K562 (cell line): ENCODE results near the gene SPRY4. TPM values are rescaled to one million over a fixed set of nuclear protein-coding genes. Genes with fewer than 3 reads are reported as not detected.

ENCODE experiments used
- CBX2 ChIP-seq: fragments of 200-600 bp; sonication (generic); IDR thresholded peaks from one replicate; pipeline ENCODE4 v1.6.1; 2012; ENCODE audit warnings: mild to moderate bottlenecking, low read length, inconsistent platforms; ENCODE audit not compliant: insufficient read depth, poor library complexity, severe bottlenecking
- CCAR2 ChIP-seq: fragments of 200-400 bp; formaldehyde crosslinking; IDR thresholded peaks from 2 replicates; pipeline ENCODE4 v1.6.1; 2017; ENCODE audit warnings: mild to moderate bottlenecking, low read depth, low read length
- CREB1 ChIP-seq, 2 experiments: sonication (generic) in 1 of 2; formaldehyde crosslinking in 1 of 2; IDR thresholded peaks; 2 replicates each; pipeline versions ENCODE4 v1.6.1 to v1.8.0; 2012 to 2022; ENCODE audit warnings: inconsistent platforms in 1 of 2, mild to moderate bottlenecking in 1 of 2, missing genetic modification reagents in 1 of 2, moderate library complexity in 1 of 2
- CREM ChIP-seq: IDR thresholded peaks from 2 replicates; pipeline ENCODE4 v1.6.1; 2014; ENCODE audit warnings: antibody characterized with exemption, low read depth
- CTCF ChIP-seq, 3 experiments: IDR thresholded peaks in 2 of 3; conservative IDR thresholded peaks in 1 of 3; 2 replicates each; pipeline ENCODE4 v1.5.1; 2011 to 2012; ENCODE audit warnings: low read length in 3 of 3, mild to moderate bottlenecking in 3 of 3, control low read depth in 2 of 3, improper control_type of control experiment in 1 of 3, inconsistent platforms in 1 of 3, low read depth in 1 of 3, mixed read lengths in 1 of 3, moderate library complexity in 1 of 3; ENCODE audit not compliant: insufficient read depth in 2 of 3
- DLX4 ChIP-seq: fragments of 250-450 bp; sonication (Bioruptor Pico); IDR thresholded peaks from 2 replicates; pipeline ENCODE4 v1.6.1; 2021; ENCODE audit warnings: mild to moderate bottlenecking
- DPF2 ChIP-seq: fragments of 450-650 bp; IDR thresholded peaks from 2 replicates; pipeline ENCODE4 v1.6.1; 2016
- HES1 ChIP-seq: fragments of 450-650 bp; IDR thresholded peaks from 2 replicates; pipeline ENCODE4 v1.6.1; 2016; ENCODE audit warnings: low read depth, mild to moderate bottlenecking, moderate library complexity
- IRF1 ChIP-seq: sonication (generic); formaldehyde crosslinking; IDR thresholded peaks from 2 replicates; pipeline ENCODE4 v1.8.0; 2022; ENCODE audit warnings: missing genetic modification reagents, mild to moderate bottlenecking, borderline replicate concordance
- POLR2AphosphoS5 ChIP-seq: IDR thresholded peaks from 2 replicates; pipeline ENCODE4 v1.6.1; 2011; ENCODE audit warnings: mild to moderate bottlenecking, low read depth, low read length, moderate library complexity; ENCODE audit not compliant: control insufficient read depth, insufficient read depth
- PTBP1 ChIP-seq: fragments of 200-400 bp; formaldehyde crosslinking; IDR thresholded peaks from 2 replicates; pipeline ENCODE4 v1.6.1; 2017; ENCODE audit warnings: low read depth, low read length
- RBM39 ChIP-seq: fragments of 200-400 bp; formaldehyde crosslinking; optimal IDR thresholded peaks from 2 replicates; pipeline ENCODE3; 2018; ENCODE audit warnings: low read depth, low read length
- SIN3B ChIP-seq: fragments of 450-650 bp; IDR thresholded peaks from 2 replicates; pipeline ENCODE4 v1.6.1; 2017; ENCODE audit warnings: low read depth, mild to moderate bottlenecking, moderate library complexity
- SIX5 ChIP-seq, 2 experiments: IDR thresholded peaks; 2 replicates each; pipeline ENCODE4 v1.6.1; 2011; ENCODE audit warnings: low read length in 2 of 2, borderline replicate concordance in 1 of 2, low read depth in 1 of 2, mild to moderate bottlenecking in 1 of 2, moderate library complexity in 1 of 2; ENCODE audit not compliant: insufficient read depth in 1 of 2
- SMARCC2 ChIP-seq: fragments of 450-650 bp; IDR thresholded peaks from 2 replicates; pipeline ENCODE4 v1.6.1; 2017; ENCODE audit warnings: antibody characterized with exemption, moderate library complexity, mild to moderate bottlenecking, low read depth
- ZBTB11 ChIP-seq, 3 experiments: fragments of 200-800 bp in 1 of 3; fragments of 250-450 bp in 1 of 3; fragments of 450-650 bp in 1 of 3; sonication (Bioruptor Pico) in 1 of 3; sonication (Bioruptor generic) in 1 of 3; formaldehyde crosslinking in 1 of 3; IDR thresholded peaks; 2 replicates each; pipeline versions ENCODE4 v1.6.1 to v1.8.0; 2016 to 2022; ENCODE audit warnings: mild to moderate bottlenecking in 2 of 3, missing genetic modification characterization in 2 of 3, missing compliant biosample characterization in 1 of 3, moderate library complexity in 1 of 3
- ZNF146 ChIP-seq: IDR thresholded peaks from one replicate; pipeline ENCODE4 v1.6.1; 2018; ENCODE audit warnings: missing compliant biosample characterization; ENCODE audit not compliant: unreplicated experiment
- ZNF354B ChIP-seq: fragments of 250-450 bp; sonication (Bioruptor Pico); IDR thresholded peaks from 2 replicates; pipeline ENCODE4 v1.4.0; 2020
- ZNF57 ChIP-seq: fragments of 450-650 bp; formaldehyde crosslinking; IDR thresholded peaks from 2 replicates; pipeline ENCODE4 v1.4.0; 2020; ENCODE audit warnings: mild to moderate bottlenecking, moderate library complexity
- polyA plus RNA-seq, 8 experiments: library from polyadenylated mRNA; depleted of rRNA in 4 of 8; stranded (reverse) in 5 of 8; unstranded in 3 of 8; fragments of >200 nt; fragmentation: Nextera tagmentation in 2 of 8; fragmentation: Illumina TruSeq in 1 of 8; extraction: Ambion mirVana in 2 of 8; extraction: Trizol in 1 of 8; gene quantifications; 2 replicates each; pipeline versions ENCODE4 v1.2.1 to v1.2.3, GENCODE V29; 2011 to 2014; ENCODE audit warnings: inconsistent platforms in 1 of 8, missing spikeins in 1 of 8
- total RNA-seq, 7 experiments: library from RNA; depleted of rRNA in 6 of 7; stranded (reverse); fragments of >200 nt in 6 of 7; fragmentation: Illumina TruSeq in 2 of 7; extraction: Trizol in 2 of 7; gene quantifications; 2 replicates each; pipeline versions ENCODE4 v1.2.1 to v1.2.3, GENCODE V29; 2011 to 2021; ENCODE audit warnings: low replicate concordance in 1 of 7

Gene SPRY4
- total and polyA plus RNA-seq, 9 of the 15 experiments (the other 6 are each of a cell fraction or from before 2014, with no cell fraction given), result 2.6 to 24.2 (median 9.5) TPM

- TF ChIP-seq CTCF (IDR thresholded peaks at IDR 0.05 in 2 of 3, conservative IDR thresholded peaks at IDR 0.05 in 1 of 3; ENCODE audit: insufficient read depth in 2 of 3, low read depth in 1 of 3, low read length in 3 of 3) (peak in 2 of 3 experiments; percentile 2 to 10; a peak in 1 of 6 replicates), CREM (peak; percentile 6; the same call in 1 of the 2 replicates), ZNF57 (no peak), CBX2 (no peak), ZNF146 (CRISPR knock-in tag) (no peak), HES1 (no peak), CREB1 (IDR thresholded peaks at IDR 0.05) (peak; percentile 51), CREB1 (CRISPR knock-in tag; IDR thresholded peaks at IDR 0.05) (peak; percentile 23; the same call in 1 of the 2 replicates), RBM39 (no peak), DPF2 (0 out of 2 replicates have a peak, but pooled peaks have one; percentile 39), DLX4 (CRISPR knock-in tag) (no peak), IRF1 (CRISPR knock-in tag) (peak; percentile 58; the same call in 1 of the 2 replicates), CCAR2 (no peak), ZBTB11 (CRISPR knock-in tag; IDR thresholded peaks at IDR 0.05) (no peak), SIN3B (no peak), SMARCC2 (no peak), ZNF354B (CRISPR knock-in tag) (no peak), POLR2AphosphoS5 (peak; percentile 93), PTBP1 (no peak), SIX5 (IDR thresholded peaks at IDR 0.05; ENCODE audit: borderline replicate concordance in 1 of 2, insufficient read depth in 1 of 2, low read depth in 1 of 2, low read length in 2 of 2) (no peak)
These were observed at the start of gene SPRY4 (continued) for GRCh38 chr5:142324871-142325724.
